ENCODE measurements around the gene PCNX4.

PCNX4 gene

GRCh38 chr14:60106339-60106738, 14.6 kb downstream of the PCNX4 start:
- no peak for FAIRE-seq

GRCh38 chr14:60107477-60107876, 15.8 kb downstream of the PCNX4 start:
- FAIRE-seq, result no peak

DNA sequence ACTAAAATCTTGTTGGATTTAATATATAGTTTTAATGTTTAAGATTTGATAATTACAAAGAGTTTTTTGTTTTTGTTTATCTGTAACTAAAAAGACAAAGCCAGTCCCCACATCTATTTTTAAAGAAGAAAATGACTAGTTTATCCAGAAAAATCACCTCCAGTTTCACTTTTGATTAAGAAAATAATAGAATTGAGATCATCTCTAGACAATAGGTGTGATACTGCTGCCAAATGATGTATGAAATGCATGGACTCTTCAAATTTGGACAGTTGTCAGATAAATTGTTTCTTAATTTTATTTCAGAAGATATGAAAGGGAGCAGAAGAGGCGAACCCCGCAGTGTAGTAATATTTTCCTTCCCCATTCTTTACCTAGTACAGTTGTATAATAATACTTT, 20.0 kb downstream of the PCNX4 start:
- no peak for FAIRE-seq

GRCh38 chr14:60114881-60115280, 23.2 kb downstream of the PCNX4 start:
- FAIRE-seq, result no peak

DNA sequence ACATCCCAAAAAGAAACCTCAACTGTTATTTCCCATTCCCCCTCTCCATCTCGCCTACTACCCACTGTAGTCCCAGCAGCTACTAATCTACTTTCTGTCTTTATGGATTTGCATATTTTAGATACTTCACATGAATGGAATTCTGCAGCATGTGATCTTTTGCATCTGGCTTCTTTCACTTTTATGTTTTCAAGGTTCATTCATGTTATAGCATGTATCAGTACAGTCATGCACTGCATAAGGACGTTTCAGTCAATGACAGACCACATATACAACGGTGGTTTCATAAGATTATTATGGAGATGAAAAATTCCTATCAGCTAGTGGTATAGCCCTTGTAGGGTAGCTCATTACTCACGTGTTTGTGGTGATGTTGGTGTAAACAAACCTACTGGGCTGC, 24.5 kb downstream of the PCNX4 start:
- no peak for FAIRE-seq

DNA sequence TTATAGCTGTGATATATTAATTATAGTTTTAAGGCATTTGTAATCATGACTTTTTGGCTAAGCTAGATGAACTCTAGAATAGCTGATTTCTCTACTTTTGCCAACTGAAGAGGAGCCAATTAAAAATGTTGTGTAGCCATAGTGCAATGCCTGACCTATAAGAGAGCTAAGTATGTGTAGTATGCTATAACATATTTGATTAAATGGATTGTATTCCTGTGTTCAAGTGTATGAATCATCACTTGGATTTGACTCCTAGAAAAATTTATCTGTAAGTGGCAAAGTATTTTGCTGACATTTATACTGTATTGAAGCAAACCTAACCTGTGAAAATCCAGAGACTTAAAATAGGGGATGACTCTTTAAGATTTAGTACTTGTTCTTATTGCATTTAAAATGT, 34.2 kb downstream of the PCNX4 start:
- FAIRE-seq, result no peak

DNA sequence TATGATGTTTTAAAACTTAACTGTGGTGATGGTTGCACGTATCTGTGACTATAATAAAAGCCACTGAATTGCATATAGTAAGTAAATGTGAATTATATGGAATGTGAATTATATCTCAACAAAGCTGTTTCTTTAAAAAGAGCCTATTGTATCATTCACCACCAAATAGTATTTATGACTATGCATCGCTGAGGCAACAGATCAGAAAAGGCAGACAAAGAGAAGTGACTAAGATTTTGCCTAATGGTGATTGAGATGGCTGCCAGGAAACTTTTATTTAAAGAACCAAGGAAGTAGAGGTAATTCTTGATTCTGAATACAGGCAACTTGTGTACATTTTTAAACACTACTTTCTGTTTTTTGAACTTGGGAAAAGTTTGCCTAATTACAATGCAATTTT, 41.8 kb downstream of the PCNX4 start:
- FAIRE-seq, result no peak

DNA sequence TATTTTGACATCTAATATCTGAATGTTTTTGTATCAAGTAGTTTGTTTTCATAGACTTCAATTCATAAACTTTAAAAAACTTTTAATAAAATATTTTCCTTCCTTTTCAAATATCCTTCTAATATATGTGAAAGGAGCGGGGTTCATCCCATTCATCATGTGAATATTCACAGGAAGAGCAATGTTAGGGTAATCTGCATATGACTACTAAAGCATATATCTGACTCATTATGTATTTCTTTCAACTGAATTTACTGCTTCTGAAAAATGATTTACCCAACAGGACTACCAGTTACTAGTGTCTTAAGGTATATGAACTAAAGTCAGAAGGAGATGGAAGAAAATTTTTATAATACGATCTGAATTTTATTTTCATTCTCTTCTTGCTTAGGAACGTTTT, 43.0 kb downstream of the PCNX4 start:
- FAIRE-seq, result no peak

DNA sequence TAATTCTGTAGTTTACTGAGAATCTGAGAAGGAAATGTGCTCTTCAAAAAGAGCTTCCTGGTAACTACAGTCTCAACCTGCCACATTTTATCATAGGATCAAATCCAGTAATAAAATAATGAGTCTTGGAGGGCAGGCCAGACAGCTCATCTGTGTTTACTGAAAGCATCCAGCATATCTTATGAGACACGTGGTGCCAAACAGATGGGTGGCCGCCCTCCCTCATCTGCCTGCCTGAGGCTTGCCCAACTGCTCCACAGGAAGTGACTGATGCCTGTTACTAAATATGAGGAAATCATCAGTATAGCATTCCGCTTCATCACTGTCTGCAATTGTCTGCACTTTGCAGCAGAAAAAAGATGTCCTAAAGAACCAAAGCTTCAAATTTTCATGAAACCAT, 60.0 kb downstream of the PCNX4 start:
- FAIRE-seq, result no peak

DNA sequence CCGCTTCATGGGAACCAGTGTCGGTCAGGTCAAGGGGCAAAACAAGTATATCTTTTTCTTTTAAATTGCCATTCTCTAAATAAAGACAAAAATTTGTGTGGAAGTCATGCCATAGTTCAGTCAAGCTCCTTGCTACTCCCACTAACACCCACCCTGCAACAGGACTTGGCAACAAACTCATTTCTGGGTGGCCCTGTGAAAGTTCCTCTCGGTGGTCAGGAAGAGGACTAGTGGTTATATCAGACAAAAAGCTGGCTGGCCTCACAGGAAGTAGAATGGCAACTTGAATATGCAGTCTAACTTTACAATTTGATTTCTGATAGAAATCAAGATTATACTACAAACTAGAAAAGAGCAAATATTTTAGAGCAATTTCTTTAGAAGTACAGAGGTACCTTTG, 62.3 kb downstream of the PCNX4 start:
- no peak for FAIRE-seq

DNA sequence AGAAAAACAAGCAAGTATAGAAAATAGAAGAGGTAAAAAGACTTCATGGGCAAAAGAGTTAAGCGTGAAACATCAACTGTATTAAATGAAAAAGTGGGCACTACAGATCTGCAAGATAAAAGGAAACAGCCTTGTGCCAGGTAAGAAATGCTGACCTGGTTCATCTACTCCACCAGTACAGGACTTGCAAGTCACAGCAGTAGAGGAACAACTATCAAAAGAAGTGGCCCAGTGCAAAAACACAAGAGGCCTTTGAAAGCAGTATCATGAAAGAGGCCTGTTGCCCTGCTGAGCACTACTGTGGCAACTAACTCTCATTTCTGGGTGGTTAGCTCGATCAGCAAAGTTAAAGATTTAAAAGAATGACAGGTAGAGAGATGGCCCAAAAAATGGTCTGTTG, 62.9 kb downstream of the PCNX4 start:
- no peak for FAIRE-seq

DNA sequence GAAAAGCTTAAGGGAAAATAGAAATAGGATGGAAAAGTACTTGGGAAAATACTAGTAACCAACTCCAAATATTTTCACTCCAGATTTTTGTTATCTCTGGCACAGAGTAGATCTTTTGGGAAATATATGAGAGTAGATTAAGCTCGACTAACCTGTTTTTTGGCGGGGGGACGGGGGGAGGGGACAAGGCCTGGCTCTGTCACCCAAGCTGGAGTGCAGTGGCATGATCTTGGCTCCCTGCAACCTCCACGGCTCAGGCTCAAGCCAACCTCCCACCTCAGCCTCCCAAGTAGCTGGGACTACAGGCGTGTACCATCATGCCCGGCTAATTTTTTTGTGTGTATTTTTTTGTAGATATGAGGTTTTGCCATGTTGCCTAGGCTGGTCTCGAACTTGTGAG, 68.7 kb downstream of the PCNX4 start:
- FAIRE-seq, result no peak

DNA sequence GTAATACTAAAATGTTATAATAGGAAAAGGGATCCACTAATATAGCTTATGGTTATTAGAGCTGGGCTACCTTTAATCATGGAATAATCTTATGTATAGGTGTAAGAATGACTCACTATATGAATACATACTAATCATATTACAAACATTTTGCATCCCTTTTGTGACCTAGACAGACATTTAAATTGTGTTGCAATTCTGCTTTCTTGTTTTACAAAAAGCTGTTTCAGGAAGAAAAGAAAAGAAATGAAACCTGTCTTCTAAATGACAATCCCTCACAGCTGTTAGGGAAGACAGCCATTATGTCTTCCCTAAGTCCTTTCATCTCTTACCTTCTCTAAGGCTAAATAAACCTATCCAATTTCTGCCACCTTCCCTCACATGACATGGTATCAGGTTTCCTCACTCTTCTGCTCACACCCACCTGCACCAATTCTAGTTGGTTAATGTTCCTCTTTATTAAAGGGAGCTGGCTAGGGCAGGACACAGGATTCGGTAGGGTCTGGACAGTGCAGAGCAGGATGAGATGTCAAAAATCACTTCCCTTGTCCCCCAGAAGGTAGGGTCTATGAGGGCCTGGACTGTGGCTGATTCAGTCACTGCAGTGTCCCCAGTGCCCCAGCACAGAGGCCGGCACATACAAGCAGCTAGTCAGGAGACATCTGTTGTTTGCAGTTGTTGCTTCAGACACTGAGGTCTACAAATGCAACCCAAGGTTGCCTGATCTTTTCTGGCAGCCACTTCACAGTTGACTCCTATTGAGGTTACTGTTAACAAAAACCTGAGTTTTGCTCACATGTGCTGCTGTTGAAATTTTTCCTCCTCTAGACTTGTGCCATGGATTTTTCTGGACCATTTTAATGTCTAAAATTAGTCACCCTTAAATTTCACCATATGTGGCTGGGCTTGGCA, 69.7 kb downstream of the PCNX4 start:
- no peak for FAIRE-seq

- FAIRE-seq, result no peak
These were observed 72.0 kb downstream of the PCNX4 start for GRCh38 chr14:60163693-60164092.

- FAIRE-seq, result no peak
These were observed 72.6 kb downstream of the PCNX4 start for GRCh38 chr14:60164404-60164711.

DNA sequence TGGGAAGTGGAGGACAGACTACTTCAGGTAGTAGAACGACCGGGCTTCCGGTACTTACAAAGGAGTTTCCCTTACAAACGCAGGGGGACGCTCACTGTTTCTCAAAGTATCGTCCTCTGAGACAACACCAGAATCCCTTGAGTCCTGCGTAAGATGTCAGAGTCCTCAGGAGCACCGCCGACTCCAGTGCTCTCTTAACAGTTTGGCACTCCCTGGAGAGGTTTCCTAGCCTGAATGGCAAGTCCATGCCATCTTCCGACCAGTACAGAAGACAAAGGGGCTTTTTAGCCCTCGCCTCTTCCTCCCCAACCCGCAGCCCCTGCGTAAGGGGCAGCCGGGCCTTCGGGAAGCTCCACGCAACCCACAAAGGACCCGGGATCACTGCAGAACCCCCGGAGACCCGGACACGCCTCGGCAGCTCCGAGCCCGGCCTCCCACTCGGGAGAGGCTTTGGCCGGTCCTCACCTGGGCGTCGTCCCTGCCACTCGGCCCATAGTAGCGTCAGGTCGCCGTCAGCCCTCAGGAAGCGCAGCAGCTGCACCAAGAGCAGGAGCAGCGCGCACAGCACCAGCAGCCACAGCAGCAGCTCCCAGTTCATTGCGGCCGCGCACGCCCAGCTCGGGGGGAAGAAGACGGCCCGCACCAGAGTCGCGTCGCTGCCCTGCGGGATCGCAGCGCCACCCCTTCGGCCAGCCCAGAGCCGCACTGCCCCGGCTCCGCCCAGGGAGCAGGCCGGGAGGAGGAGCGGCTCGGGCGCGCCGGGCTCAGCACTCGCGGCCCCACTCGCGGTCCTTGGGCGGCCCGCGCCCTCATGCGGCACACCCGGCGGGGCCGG, 73.2 kb downstream of the PCNX4 start, which contains the start of gene DHRS7:
Gene DHRS7 (minus strand): TSS at position 687 of the 835 bp plus-strand sequence. CDS start 89 bp downstream, at position 598.
- FAIRE-seq, result no peak

- FAIRE-seq, result no peak
These were observed 73.8 kb downstream of the PCNX4 start for GRCh38 chr14:60165547-60165876.

- FAIRE-seq, result no peak
These were observed 74.4 kb downstream of the PCNX4 start for GRCh38 chr14:60166142-60166541.

- no peak for FAIRE-seq
These were observed 78.0 kb downstream of the PCNX4 start for GRCh38 chr14:60169722-60170121.

DNA sequence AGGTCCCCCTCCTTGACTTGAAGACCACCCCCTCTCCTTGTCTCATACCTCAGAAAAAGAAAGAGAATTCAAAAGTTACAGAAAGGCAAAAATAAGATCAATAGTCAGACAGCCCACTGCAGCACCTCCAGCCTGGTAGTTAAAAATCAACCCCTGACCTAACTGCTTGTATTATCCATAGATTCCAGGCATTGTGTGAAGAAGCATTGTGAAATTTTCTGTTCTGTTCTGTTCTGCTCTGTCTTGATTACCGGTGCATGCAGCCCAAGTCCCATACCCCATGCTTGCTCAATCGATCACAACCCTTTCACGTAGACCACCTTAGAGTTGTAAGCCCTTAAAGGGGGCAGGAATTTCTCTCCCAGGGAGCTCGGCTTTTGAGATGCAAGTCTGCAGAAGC, 79.2 kb downstream of the PCNX4 start:
- FAIRE-seq, result no peak

DNA sequence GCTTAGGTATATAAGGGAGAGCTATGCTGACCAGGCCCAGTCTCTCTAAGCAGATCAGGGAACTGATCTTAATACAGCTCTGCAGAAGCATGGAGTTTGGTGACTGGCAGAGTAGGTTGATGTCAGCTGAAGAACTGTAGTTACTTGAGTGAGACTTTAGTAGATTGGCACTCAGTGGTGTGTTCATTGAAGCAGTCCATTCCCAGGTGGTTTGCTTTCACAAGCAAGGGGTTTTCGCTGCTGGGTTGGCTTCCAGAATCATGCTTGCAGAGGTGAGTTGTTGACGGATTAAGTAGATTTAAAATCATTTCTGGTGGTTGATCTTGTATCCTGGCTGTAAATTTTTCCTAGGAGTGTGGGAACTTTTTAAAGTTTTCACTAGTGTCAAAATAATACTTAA, 80.0 kb downstream of the PCNX4 start:
- FAIRE-seq, result no peak

- no peak for FAIRE-seq
These were observed 82.9 kb downstream of the PCNX4 start for GRCh38 chr14:60174352-60175254.

DNA sequence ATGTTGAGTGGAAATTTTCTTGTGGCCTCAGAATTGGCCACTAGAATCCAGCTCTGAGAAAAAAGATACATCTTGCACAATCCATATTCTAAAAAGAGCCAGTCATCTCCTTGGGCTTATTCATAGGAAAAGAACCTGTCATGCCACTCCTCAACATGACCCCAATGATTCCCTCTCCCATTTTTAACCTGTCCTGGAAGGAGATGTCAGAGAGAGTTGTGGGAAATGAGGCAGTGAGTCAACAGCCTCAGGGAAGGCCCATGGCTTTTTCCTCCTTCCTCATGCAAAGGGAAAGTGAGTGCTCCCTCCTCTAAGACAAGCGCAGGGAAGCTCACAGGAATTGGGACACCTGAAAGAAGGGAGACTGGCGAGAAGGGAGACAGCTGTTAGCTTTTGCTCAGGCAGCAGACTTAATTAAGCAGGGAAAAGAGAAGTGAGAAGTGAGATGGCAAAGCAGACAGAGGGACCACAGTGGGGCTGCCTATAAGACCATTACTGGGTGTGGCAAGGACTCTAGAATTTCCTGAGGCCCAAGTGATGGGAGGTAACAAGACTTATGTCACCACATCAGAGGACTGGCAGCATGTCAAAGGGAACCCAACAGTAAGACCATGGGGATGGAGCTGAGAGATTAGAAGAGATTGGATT, 83.7 kb downstream of the PCNX4 start:
- FAIRE-seq, result no peak

Measured in G401.6 (cell line).